K562 (cell line): ENCODE measurements around the gene SLC7A5. TPM values are rescaled to one million over a fixed set of nuclear protein-coding genes. Genes with fewer than 3 reads are reported as not detected.
A peak's percentile ranks its signal among the peaks of the same experiment; 100 is the strongest.

Experiments used
- AFF1 ChIP-seq, 2 experiments: fragments of 450-650 bp; IDR thresholded peaks; 2 replicates each; pipeline ENCODE4 v1.6.1; 2018; ENCODE audit warnings: mild to moderate bottlenecking in 2 of 2, low read depth in 1 of 2; ENCODE audit not compliant: partially characterized antibody in 2 of 2
- BHLHE40 ChIP-seq: IDR thresholded peaks from 2 replicates; pipeline ENCODE4 v1.6.1; 2011; ENCODE audit warnings: low read length, improper control_type of control experiment
- CREB5 ChIP-seq: fragments of 250-450 bp; sonication (Bioruptor Pico); IDR thresholded peaks from 2 replicates; pipeline ENCODE4 v1.5.0; 2020; ENCODE audit warnings: mild to moderate bottlenecking
- ETS1 ChIP-seq: conservative IDR thresholded peaks from 2 replicates; pipeline ENCODE4 v1.6.1; 2011; ENCODE audit warnings: low read depth, mild to moderate bottlenecking, low read length; ENCODE audit not compliant: control insufficient read depth
- FOXK1 ChIP-seq: sonication (generic); formaldehyde crosslinking; IDR thresholded peaks from 2 replicates; pipeline ENCODE4 v1.8.0; 2022; ENCODE audit warnings: missing genetic modification reagents, mild to moderate bottlenecking, borderline replicate concordance
- MYNN ChIP-seq, 2 experiments: sonication (generic); formaldehyde crosslinking in 1 of 2; IDR thresholded peaks; 2 replicates each; pipeline versions ENCODE4 v1.5.0 to v1.6.1; 2016 to 2020; ENCODE audit warnings: antibody characterized with exemption in 1 of 2, missing genetic modification reagents in 1 of 2
- NFRKB ChIP-seq: fragments of 450-650 bp; IDR thresholded peaks from 2 replicates; pipeline ENCODE4 v1.6.1; 2016; ENCODE audit warnings: low read depth
- POLR2AphosphoS5 ChIP-seq: IDR thresholded peaks from 2 replicates; pipeline ENCODE4 v1.6.1; 2011; ENCODE audit warnings: mild to moderate bottlenecking, low read depth, low read length, moderate library complexity; ENCODE audit not compliant: control insufficient read depth, insufficient read depth
- STAT5B ChIP-seq: fragments of 250-450 bp; sonication (Bioruptor Pico); IDR thresholded peaks from 2 replicates; pipeline ENCODE4 v1.8.0; 2021; ENCODE audit warnings: mild to moderate bottlenecking, inconsistent platforms
- TBL1XR1 ChIP-seq, 2 experiments: IDR thresholded peaks; 2 replicates each; pipeline ENCODE4 v1.6.1; 2012; ENCODE audit warnings: improper control_type of control experiment in 2 of 2, low read length in 2 of 2, mild to moderate bottlenecking in 1 of 2
- ZNF589 ChIP-seq: fragments of 200-800 bp; sonication (Bioruptor generic); IDR thresholded peaks from 2 replicates; pipeline ENCODE4 v1.6.1; 2016; ENCODE audit warnings: low read depth, missing genetic modification characterization, missing compliant biosample characterization
- polyA plus RNA-seq, 8 experiments: library from polyadenylated mRNA; depleted of rRNA in 4 of 8; stranded (reverse) in 5 of 8; unstranded in 3 of 8; fragments of >200 nt; fragmentation: Nextera tagmentation in 2 of 8; fragmentation: Illumina TruSeq in 1 of 8; extraction: Ambion mirVana in 2 of 8; extraction: Trizol in 1 of 8; gene quantifications; 2 replicates each; pipeline versions ENCODE4 v1.2.1 to v1.2.3, GENCODE V29; 2011 to 2014; ENCODE audit warnings: inconsistent platforms in 1 of 8, missing spikeins in 1 of 8
- total RNA-seq, 7 experiments: library from RNA; depleted of rRNA in 6 of 7; stranded (reverse); fragments of >200 nt in 6 of 7; fragmentation: Illumina TruSeq in 2 of 7; extraction: Trizol in 2 of 7; gene quantifications; 2 replicates each; pipeline versions ENCODE4 v1.2.1 to v1.2.3, GENCODE V29; 2011 to 2021; ENCODE audit warnings: low replicate concordance in 1 of 7
- TF ChIP-seq, protein P1 (sequence below): sonication (generic); formaldehyde crosslinking; IDR thresholded peaks from 2 replicates; pipeline ENCODE4 v1.8.0; 2023; ENCODE audit warnings: mild to moderate bottlenecking, missing genetic modification reagents

The SLC7A5 gene
- total and polyA plus RNA-seq, 9 of the 15 experiments (the other 6 are each of a cell fraction or from before 2014, with no cell fraction given) = 1.9 to 220 (median 18.6) TPM

DNA sequence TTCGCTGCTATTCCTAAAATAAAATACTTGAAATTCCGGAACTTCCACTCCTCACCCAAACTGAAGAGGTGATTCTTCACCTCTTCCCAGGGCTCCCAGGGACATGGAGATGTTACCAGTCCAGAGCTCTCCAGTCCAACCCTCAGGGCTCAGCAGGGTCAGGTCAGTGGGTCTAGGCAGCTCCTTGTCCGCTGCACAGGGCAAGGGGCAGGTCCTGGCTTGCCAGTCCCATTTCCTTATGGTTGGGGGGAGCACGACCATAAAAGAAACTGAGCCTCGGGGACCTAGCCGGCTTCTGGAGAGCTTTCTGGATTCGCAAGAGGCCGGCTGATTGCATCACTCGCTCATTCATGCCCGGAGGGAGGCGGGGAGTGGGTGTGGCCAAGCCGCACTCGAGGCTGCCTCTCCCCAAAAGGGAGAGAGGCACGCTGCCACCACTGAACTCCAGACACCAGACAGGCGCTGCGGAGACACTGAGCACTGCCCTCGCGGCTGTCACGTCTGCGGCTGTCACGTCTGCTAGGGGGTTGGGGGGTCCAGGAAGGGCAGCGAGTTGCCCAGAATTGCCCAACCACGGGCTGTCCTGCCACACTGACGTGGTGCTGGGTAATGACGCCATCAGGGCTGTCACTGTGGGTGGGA lies 15.8 kb downstream of the SLC7A5 start (continued):
- peak in 1 of 2 experiments; percentile 29 for TF ChIP-seq AFF1 (IDR thresholded peaks at IDR 0.05; ENCODE audit: low read depth in 1 of 2, partially characterized antibody in 2 of 2)
- TF ChIP-seq MYNN (IDR thresholded peaks at IDR 0.05) = peak; percentile 43; the same call in 1 of the 2 replicates
- no peak for TF ChIP-seq MYNN (CRISPR knock-in tag; IDR thresholded peaks at IDR 0.05)
- peak; percentile 58; the same call in 1 of the 2 replicates for TF ChIP-seq BHLHE40
- peak; percentile 51; the same call in 1 of the 2 replicates for TF ChIP-seq ZNF589
- TF ChIP-seq FOXK1 = no peak
- no peak; the same call in 1 of the 2 replicates for TF ChIP-seq CREB5 (CRISPR knock-in tag)
- TF ChIP-seq ETS1 = 0 out of 2 replicates have a peak, but pooled peaks have one; percentile 10
- peak in 1 of 2 experiments; percentile 24; a peak in 1 of 4 replicates for TF ChIP-seq TBL1XR1 (IDR thresholded peaks at IDR 0.05; ENCODE audit: low read length in 2 of 2)
- TF ChIP-seq NFRKB = peak; percentile 96
- TF ChIP-seq POLR2AphosphoS5 = peak; percentile 51; the same call in 1 of the 2 replicates
- TF ChIP-seq, protein P1, sequence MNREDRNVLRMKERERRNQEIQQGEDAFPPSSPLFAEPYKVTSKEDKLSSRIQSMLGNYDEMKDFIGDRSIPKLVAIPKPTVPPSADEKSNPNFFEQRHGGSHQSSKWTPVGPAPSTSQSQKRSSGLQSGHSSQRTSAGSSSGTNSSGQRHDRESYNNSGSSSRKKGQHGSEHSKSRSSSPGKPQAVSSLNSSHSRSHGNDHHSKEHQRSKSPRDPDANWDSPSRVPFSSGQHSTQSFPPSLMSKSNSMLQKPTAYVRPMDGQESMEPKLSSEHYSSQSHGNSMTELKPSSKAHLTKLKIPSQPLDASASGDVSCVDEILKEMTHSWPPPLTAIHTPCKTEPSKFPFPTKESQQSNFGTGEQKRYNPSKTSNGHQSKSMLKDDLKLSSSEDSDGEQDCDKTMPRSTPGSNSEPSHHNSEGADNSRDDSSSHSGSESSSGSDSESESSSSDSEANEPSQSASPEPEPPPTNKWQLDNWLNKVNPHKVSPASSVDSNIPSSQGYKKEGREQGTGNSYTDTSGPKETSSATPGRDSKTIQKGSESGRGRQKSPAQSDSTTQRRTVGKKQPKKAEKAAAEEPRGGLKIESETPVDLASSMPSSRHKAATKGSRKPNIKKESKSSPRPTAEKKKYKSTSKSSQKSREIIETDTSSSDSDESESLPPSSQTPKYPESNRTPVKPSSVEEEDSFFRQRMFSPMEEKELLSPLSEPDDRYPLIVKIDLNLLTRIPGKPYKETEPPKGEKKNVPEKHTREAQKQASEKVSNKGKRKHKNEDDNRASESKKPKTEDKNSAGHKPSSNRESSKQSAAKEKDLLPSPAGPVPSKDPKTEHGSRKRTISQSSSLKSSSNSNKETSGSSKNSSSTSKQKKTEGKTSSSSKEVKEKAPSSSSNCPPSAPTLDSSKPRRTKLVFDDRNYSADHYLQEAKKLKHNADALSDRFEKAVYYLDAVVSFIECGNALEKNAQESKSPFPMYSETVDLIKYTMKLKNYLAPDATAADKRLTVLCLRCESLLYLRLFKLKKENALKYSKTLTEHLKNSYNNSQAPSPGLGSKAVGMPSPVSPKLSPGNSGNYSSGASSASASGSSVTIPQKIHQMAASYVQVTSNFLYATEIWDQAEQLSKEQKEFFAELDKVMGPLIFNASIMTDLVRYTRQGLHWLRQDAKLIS (CRISPR knock-in tag) = no peak
- no peak for TF ChIP-seq STAT5B (CRISPR knock-in tag)
